SK-N-SH (cell line): ENCODE measurements around the gene CEP250.

Source experiments
- CHD2 ChIP-seq: fragments of 150-350 bp; IDR thresholded peaks from 2 replicates; pipeline ENCODE4 v1.6.1; 2018; ENCODE audit warnings: low read length; ENCODE audit not compliant: partially characterized antibody
- EP300 ChIP-seq, 2 experiments: IDR thresholded peaks; 2 replicates each; pipeline versions ENCODE4 v1.4.0 to v1.6.1; 2012; ENCODE audit warnings: borderline replicate concordance in 1 of 2, low read depth in 1 of 2, low read length in 1 of 2
- EZH2phosphoT487 ChIP-seq: fragments of 200-600 bp; sonication (generic); IDR thresholded peaks from 2 replicates; pipeline ENCODE4 v1.6.1; 2017; ENCODE audit warnings: low read depth, mixed run types, mild to moderate bottlenecking, antibody characterized with exemption, moderate library complexity, borderline replicate concordance
- GABPA ChIP-seq: IDR thresholded peaks from 2 replicates; pipeline ENCODE4 v1.4.0; 2012; ENCODE audit warnings: low read depth, mild to moderate bottlenecking
- POLR2AphosphoS5 ChIP-seq: IDR thresholded peaks from 2 replicates; pipeline ENCODE4 v1.6.1; 2012; ENCODE audit warnings: low read depth, low read length
- SIN3A ChIP-seq: IDR thresholded peaks from 2 replicates; pipeline ENCODE4 v1.6.1; 2012; ENCODE audit warnings: low read depth, mild to moderate bottlenecking, low read length, moderate library complexity, borderline replicate concordance
- TEAD4 ChIP-seq: IDR thresholded peaks from 2 replicates; pipeline ENCODE4 v1.4.0; 2012; ENCODE audit warnings: mild to moderate bottlenecking, borderline replicate concordance; ENCODE audit not compliant: insufficient read depth
- TF ChIP-seq, protein P1 (sequence below): fragments of 200-600 bp; sonication (generic); IDR thresholded peaks from 2 replicates; pipeline ENCODE4 v1.6.1; 2017; ENCODE audit warnings: antibody characterized with exemption, mild to moderate bottlenecking, moderate library complexity
- TF ChIP-seq, protein P2 (sequence below): IDR thresholded peaks from 2 replicates; pipeline ENCODE4 v1.4.0; 2012; ENCODE audit warnings: low read depth, borderline replicate concordance
- TF ChIP-seq, protein P3 (sequence below): IDR thresholded peaks from 2 replicates; pipeline ENCODE4 v1.4.0; 2012; ENCODE audit warnings: low read depth, borderline replicate concordance
- TF ChIP-seq, protein P4 (sequence below): fragments of 150-350 bp; IDR thresholded peaks from 2 replicates; pipeline ENCODE4 v1.6.1; 2017; ENCODE audit warnings: antibody characterized with exemption, low read length, low read depth, borderline replicate concordance

DNA sequence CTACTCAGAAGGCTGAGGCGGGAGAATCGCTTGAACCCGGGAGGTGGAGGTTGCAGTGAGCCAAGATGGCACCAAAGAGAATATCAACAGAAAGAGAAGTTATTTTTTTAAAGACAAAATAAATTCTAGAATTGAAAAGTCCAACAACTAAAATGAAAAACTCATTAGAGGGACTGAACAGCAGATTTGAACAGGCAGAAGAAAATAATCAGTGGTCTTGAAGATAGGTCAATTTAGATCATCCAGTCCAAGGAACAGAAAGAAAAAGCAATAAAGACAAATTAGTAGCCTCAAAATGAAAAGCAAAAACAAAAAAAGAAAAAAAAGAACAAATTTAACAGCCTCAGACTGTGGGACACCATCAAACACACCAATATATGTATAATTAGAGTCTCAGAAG lies 49.6 kb upstream of the CEP250 start:
- TF ChIP-seq, protein P1, sequence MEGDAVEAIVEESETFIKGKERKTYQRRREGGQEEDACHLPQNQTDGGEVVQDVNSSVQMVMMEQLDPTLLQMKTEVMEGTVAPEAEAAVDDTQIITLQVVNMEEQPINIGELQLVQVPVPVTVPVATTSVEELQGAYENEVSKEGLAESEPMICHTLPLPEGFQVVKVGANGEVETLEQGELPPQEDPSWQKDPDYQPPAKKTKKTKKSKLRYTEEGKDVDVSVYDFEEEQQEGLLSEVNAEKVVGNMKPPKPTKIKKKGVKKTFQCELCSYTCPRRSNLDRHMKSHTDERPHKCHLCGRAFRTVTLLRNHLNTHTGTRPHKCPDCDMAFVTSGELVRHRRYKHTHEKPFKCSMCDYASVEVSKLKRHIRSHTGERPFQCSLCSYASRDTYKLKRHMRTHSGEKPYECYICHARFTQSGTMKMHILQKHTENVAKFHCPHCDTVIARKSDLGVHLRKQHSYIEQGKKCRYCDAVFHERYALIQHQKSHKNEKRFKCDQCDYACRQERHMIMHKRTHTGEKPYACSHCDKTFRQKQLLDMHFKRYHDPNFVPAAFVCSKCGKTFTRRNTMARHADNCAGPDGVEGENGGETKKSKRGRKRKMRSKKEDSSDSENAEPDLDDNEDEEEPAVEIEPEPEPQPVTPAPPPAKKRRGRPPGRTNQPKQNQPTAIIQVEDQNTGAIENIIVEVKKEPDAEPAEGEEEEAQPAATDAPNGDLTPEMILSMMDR: no peak
- TF ChIP-seq, protein P2, sequence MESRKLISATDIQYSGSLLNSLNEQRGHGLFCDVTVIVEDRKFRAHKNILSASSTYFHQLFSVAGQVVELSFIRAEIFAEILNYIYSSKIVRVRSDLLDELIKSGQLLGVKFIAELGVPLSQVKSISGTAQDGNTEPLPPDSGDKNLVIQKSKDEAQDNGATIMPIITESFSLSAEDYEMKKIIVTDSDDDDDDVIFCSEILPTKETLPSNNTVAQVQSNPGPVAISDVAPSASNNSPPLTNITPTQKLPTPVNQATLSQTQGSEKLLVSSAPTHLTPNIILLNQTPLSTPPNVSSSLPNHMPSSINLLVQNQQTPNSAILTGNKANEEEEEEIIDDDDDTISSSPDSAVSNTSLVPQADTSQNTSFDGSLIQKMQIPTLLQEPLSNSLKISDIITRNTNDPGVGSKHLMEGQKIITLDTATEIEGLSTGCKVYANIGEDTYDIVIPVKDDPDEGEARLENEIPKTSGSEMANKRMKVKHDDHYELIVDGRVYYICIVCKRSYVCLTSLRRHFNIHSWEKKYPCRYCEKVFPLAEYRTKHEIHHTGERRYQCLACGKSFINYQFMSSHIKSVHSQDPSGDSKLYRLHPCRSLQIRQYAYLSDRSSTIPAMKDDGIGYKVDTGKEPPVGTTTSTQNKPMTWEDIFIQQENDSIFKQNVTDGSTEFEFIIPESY: no peak
- TF ChIP-seq SIN3A (no peak), EP300 (IDR thresholded peaks at IDR 0.05; ENCODE audit: borderline replicate concordance in 1 of 2, low read depth in 1 of 2, low read length in 1 of 2) (no peak), POLR2AphosphoS5 (no peak), EZH2phosphoT487 (no peak), TEAD4 (no peak), CHD2 (no peak), GABPA (no peak)
- TF ChIP-seq, protein P3, sequence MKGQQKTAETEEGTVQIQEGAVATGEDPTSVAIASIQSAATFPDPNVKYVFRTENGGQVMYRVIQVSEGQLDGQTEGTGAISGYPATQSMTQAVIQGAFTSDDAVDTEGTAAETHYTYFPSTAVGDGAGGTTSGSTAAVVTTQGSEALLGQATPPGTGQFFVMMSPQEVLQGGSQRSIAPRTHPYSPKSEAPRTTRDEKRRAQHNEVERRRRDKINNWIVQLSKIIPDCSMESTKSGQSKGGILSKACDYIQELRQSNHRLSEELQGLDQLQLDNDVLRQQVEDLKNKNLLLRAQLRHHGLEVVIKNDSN: no peak
- TF ChIP-seq, protein P4, sequence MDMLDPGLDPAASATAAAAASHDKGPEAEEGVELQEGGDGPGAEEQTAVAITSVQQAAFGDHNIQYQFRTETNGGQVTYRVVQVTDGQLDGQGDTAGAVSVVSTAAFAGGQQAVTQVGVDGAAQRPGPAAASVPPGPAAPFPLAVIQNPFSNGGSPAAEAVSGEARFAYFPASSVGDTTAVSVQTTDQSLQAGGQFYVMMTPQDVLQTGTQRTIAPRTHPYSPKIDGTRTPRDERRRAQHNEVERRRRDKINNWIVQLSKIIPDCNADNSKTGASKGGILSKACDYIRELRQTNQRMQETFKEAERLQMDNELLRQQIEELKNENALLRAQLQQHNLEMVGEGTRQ: no peak
